GM19395 (cell line): ENCODE measurements around the gene TAS2R43.
"Not testable (repeated sequence)": the region's sequence is repeated elsewhere in the genome, so short reads cannot be mapped to it uniquely, and the experiment has no call there.

Source experiments
- ATAC-seq: cut with Tn5 transposase; IDR thresholded peaks from one replicate; pipeline ENCODE4 v1.9.1; 2021; ENCODE audit warnings: mild to moderate bottlenecking, moderate library complexity; ENCODE audit not compliant: unreplicated experiment

Gene TAS2R43

DNA sequence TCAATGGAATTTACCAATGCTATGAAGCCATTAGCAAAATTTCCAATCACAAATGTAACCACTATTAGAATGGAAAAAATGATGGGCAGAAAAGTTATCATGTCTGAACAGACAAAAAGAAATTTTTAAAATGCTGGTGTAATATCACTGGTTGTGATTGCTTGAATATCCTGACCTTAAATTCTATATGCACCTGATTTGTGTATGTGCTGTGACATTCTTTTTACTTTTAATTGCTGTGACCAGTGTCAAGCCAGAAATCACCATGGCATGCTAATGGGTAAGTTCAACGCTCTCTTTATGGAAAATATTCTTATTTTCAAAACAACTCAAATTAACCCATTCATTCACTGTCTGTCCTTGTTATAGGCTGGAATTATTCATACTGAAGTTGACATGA, 29.9 kb downstream of the TAS2R43 start, which contains the start of gene TAS2R46:
Gene TAS2R46, minus strand, starts transcription at position 101 of the 400 bp plus-strand sequence. Its CDS starts 0 bp downstream, at position 101.
- not testable (repeated sequence) for ATAC-seq

DNA sequence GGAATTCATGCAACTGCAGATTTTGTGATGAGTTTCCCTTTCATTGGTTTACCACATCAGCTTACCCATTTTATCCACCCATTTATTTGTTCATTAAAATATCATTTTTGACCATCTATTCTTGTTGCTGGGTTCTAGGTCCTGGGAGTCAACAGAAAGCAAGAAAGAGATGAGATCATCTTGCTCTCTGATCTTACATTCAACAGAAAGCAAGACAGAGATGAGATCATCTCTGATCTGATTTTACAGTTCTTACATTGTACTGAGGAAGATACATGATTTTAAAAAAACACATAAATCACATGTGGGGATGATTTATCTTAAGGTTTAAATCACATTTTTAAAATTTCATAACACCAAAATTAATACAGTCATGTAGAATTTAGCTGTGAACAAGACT, 32.3 kb downstream of the TAS2R43 start:
- no peak for ATAC-seq

DNA sequence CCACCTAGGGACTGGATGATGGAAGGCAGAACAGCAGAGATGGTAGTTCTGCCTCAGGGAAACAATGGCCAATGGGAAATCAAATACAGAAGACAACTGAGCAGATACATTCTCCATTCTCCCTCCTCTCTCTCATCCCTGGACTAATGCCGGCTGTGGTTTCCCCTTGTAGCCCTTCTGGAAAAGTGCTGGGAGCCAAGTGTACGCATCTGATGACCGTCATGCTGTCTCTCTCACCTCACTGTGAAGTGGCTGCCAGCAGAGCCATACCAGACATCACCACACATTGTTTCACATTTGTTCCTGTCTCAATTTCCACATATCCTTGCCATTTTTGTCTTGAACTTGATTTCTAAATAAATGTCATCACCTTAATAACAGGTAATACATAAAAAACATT, 33.1 kb downstream of the TAS2R43 start:
- no peak for ATAC-seq

DNA sequence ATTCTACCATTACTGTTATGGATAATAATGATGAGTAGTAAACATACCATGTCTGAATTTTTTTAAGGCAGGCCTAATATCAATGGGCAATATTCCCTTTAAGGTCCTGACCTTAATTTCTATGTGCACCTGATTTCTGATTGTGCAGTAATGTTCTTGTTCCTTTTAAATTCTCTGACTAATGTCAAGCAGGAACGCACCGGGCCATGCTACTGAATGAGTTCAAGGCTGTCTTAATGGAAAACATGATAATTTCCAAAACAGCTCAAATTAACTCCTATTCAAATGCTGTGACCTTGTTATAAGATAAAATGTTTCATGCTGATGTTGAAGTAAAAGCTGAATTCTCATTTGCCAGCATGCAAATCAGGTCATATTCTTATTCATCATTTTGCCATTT, 36.8 kb downstream of the TAS2R43 start:
- no peak for ATAC-seq

DNA sequence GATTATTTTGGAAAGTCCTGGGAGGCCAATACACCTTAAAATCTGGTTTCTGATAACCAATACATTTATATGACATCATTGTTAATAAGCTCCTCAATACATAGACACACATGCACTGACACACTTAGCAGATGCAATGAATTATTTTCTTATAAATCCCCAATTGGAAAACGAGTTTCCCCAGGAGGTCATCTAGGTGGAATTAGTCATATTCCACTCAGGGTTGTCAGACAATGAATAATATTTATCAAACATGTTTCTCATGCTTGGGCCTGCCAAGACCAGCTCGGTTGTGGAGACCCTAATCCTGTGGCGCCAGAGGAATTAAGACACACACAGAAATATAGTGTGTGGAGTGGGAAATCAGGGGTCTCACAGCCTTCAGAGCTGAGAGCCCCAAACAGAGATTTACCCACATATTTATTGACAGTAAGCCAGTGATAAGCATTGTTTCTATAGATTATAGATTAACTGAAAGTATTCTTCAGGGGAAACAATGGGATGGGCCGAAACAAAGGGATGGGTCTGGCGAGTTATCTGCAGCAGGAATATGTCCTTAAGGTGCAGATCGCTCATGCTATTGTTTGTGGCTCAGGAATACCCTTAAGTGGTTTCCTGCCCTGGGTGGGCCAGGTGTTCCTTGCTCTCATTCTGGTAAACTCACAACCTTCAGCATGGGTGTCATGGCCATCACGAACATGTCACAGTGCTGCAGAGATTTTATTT, 42.1 kb downstream of the TAS2R43 start:
- not testable (repeated sequence) for ATAC-seq

DNA sequence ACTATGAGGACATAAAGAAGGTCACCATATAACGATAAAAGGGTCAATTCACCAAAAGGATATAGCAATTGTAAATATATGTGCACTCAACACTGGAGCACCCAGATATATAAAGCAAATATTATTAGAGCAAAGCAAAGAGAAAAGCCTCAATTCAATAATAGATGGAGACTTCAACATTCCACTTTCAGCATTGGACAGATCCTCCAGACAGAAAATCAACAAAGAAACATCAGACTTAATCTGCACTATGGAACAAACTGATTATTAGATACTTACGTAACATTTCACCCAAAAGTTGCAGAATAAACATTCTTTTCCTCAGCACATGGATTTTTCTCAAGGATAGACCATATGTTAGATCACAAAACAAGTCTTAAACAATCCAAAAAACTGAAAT, 50.7 kb downstream of the TAS2R43 start:
- ATAC-seq, result not testable (repeated sequence)
